Epithelial cell of umbilical artery (primary cell): ENCODE data around the gene OR10A4. TPM values are rescaled to one million over a fixed set of nuclear protein-coding genes. Genes with fewer than 3 reads are reported as not detected.

ENCODE experiments used
- total RNA-seq: library from RNA; depleted of rRNA; stranded (reverse); fragments of >200 nt; gene quantifications from 2 replicates; pipeline ENCODE4 v1.2.3, GENCODE V29; 2014

Gene OR10A4
- total RNA-seq = not detected in 2 replicates

DNA sequence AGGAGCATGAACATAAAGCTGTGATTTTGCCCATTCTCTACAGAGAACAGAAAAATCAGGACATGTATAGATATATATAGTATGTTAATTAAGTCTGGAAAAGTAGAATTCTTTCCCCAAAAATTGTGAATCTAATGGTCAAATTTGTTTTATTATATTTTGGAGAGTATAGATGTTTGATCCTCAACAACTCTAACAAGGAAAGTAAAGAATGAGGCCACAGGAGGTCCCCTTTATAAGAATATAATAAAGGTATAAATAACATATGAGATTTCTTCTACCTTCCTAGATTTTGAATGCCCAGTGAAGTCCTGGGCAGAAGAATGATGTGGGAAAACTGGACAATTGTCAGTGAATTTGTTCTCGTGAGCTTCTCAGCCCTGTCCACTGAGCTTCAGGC is at the start of gene OR10A4:
Gene OR10A4, plus strand, starts transcription at position 301 of the 400 bp plus-strand sequence. Its CDS starts 23 bp downstream, at position 324.

GRCh38 chr11:6845383-6845782 is 31.0 kb upstream of the OR10A4 start, which contains the start of gene OR10A5:
Gene OR10A5 (plus strand): TSS chr11:6845683. CDS start chr11:6845683, 0 bp downstream.

GRCh38 chr11:6862961-6863360 is 13.5 kb upstream of the OR10A4 start, which contains the start of gene OR10A2:
Gene OR10A2 (plus strand): TSS chr11:6863057. CDS start chr11:6869755, 6,698 bp downstream.

DNA sequence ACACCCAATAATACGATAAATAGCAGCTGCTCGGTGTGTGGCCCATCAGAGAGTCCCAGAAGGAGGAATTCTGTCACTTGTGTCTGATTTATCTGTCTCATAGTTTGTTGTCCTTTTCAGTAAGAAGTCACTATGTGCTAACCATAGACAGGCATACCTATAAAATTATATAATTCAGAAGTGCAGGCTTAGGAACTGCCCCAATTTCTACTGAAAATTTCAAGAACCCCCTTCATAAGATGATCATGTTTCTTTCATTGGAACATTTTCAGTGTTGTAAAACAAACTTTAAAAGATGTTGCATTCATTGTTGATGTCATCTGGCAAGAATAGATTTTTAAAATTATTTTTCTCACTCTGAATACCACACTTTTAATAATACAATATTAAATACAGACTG is 16.0 kb downstream of the OR10A4 start, which contains the start of gene OR2D2:
Gene OR2D2, minus strand, starts transcription at position 101 of the 400 bp plus-strand sequence. Its CDS starts 0 bp downstream, at position 101.

DNA sequence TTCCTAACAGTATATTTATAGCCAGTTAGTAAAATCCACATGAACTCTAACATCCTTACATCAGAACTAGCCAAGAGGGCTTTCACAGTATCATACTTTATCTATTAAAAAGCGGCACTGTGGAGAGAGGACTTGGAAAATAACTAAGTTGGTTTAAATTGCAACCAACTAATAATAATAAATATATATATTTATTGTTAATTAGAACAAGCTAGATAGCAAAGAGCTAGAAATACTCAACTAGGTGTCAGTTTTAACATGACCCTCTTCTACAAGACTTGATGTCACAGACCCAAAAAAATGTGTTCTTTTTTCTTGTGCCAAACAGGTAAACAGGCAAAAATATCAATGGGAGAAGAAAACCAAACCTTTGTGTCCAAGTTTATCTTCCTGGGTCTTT is 44.3 kb downstream of the OR10A4 start, which contains the start of gene OR2D3:
Gene OR2D3, plus strand, starts transcription at position 301 of the 400 bp plus-strand sequence. Its CDS starts 0 bp downstream, at position 301.

DNA sequence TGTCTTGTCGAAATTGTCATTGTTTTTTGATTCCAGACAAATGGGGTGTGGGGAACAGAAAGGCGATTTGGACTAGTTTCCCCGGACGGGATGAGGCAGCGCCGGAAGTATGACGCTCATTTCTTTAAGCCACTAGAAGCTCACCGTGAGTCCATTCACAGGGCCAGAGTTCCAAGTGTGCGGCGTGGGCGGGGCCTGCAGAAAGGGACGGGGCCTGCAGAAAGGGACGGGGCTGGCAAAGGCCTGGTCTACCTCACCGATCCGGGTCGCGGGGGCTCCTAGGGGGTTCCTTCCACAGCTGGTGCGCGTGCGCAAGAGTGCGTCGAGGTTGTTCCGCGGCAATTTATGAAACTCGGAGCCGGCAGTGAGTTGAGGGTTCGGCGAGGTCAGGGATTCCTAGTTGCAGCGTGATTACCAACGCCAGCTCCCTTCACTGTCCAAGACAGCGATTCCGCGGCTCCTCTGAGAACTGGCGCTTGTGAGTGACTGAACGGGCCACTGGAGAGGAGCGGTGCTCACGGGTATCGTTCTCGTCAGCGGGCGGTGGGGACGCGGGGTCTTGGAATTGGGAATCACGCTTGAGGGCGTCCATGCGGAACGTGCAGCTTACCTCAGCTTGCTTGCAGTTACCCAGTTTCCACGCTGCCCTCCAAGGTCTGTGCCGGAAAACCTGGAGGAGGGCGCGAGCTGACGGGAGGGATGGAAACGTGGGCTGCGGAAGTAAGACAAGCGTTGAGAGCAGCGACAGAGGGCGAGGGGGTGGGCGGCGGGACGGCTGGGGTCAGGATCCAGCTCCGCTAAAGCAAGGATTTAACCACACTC is 50.0 kb downstream of the OR10A4 start, which contains the start of gene ZNF215:
Gene ZNF215, plus strand, starts transcription at position 219 of the 822 bp plus-strand sequence. CDS start 5,847 bp downstream, outside the sequence.

Other genes starting within 250 kb of the OR10A4 start
- 29.0 and 30.2 TPM in 2 replicates for gene DCHS1, start 220.8 kb upstream of the OR10A4 start, total RNA-seq
- 87.7 and 916 TPM in 2 replicates for gene MRPL17, start 193.3 kb upstream of the OR10A4 start, total RNA-seq
- under 0.01 and 0.15 TPM in 2 replicates for gene OR2AG2, start 104.6 kb upstream of the OR10A4 start, total RNA-seq
- not detected in 2 replicates for gene OR2AG1, start 93.6 kb upstream of the OR10A4 start, total RNA-seq
- under 0.01 and 0.46 TPM in 2 replicates for gene OR6A2, start 76.9 kb upstream of the OR10A4 start, total RNA-seq
- not detected in 2 replicates for gene OR10A5, start 30.9 kb upstream of the OR10A4 start, total RNA-seq
- gene OR10A2, start 13.6 kb upstream of the OR10A4 start, total RNA-seq = not detected in 2 replicates
- gene OR2D2, start 15.9 kb downstream of the OR10A4 start, total RNA-seq = 0.15 and 0.32 TPM in 2 replicates
- not detected in 2 replicates for gene OR2D3, start 44.4 kb downstream of the OR10A4 start, total RNA-seq
- 2.9 and 7.1 TPM in 2 replicates for gene ZNF215, start 49.8 kb downstream of the OR10A4 start, total RNA-seq
- gene ZNF214, start 143.7 kb downstream of the OR10A4 start, total RNA-seq = 1.9 and 3.5 TPM in 2 replicates
- gene NLRP14, start 143.9 kb downstream of the OR10A4 start, total RNA-seq = under 0.01 and 0.15 TPM in 2 replicates
- gene RBMXL2, start 212.4 kb downstream of the OR10A4 start, total RNA-seq = under 0.01 TPM in 1 of 2 replicates, not detected in the other